ENCODE measurements around the gene PLCG2. TPM values are rescaled to one million over a fixed set of nuclear protein-coding genes. Genes with fewer than 3 reads are reported as not detected.

PLCG2 gene
- total and polyA plus RNA-seq, 3 donors from 2014 or later = 6.8 to 11.3 (median 8.0) TPM

GRCh38 chr16:82010649-82011048, 231.6 kb downstream of the PLCG2 start:
- Histone ChIP-seq H3K4me1 (no peaks in the 10 kb centered on the region), H3K4me3 (peak overlapping the region in 1 of 2 donors; percentile 64), H3K9me3 (no peaks in the 10 kb centered on the region), H3K36me3 (ENCODE audit: low read depth, missing control alignments) (no peaks in the 10 kb centered on the region), H3K27me3 (no peaks in the 10 kb centered on the region), H3K27ac (no peak overlapping the region)
- no peak for TF ChIP-seq POLR2A (IDR thresholded peaks at IDR 0.05)
- TF ChIP-seq CTCF (IDR thresholded peaks at IDR 0.05) = no peak
- 57 to 72% methylated on average over 8 of the region's 8 CpGs for WGBS, 2 donors
- no peak for DNase-seq
- intact Hi-C loops (cut with DNase I; ENCODE audit: low total_unique reads) = no loop called here

GRCh38 chr16:82011199-82011641, 232.1 kb downstream of the PLCG2 start, which contains the start of gene SDR42E1:
SDR42E1 (minus strand) TSS chr16:82011470; CDS start chr16:82000858, 10,612 bp downstream.
- peak within 1 kb of the TSS; percentile 56 to 64 for H3K4me3 ChIP-seq
- intact Hi-C loops (cut with DNase I; ENCODE audit: low total_unique reads) = no loop called here
- H3K4me1 ChIP-seq = no peaks in the 10 kb centered on the region
- no peaks in the 10 kb centered on the region for H3K36me3 ChIP-seq (ENCODE audit: low read depth, missing control alignments)
- H3K27me3 ChIP-seq = no peaks in the 10 kb centered on the region
- no peaks in the 10 kb centered on the region for H3K9me3 ChIP-seq
- no peak for TF ChIP-seq CTCF (IDR thresholded peaks at IDR 0.05)
- TF ChIP-seq POLR2A (IDR thresholded peaks at IDR 0.05) = no peak
- peak; percentile 73 for DNase-seq
- 12 to 18% methylated on average over 19 to 26 of the region's 32 CpGs for WGBS, 2 donors
- no peak within 1 kb of the TSS for H3K27ac ChIP-seq

Other genes with a start within 250 kb of the PLCG2 start
- 1 to 10 TPM; 6.5 to 6.9 TPM for gene SDR42E1, start 232.2 kb downstream of the PLCG2 start, total RNA-seq
- 10.1 TPM for gene SDR42E1, start 232.2 kb downstream of the PLCG2 start, polyA plus RNA-seq (ENCODE audit: insufficient read depth, low read depth, low replicate concordance)